ENCODE measurements around the gene C6orf132.
A peak's percentile ranks its signal among the peaks of the same experiment; 100 is the strongest.

Gene C6orf132

DNA sequence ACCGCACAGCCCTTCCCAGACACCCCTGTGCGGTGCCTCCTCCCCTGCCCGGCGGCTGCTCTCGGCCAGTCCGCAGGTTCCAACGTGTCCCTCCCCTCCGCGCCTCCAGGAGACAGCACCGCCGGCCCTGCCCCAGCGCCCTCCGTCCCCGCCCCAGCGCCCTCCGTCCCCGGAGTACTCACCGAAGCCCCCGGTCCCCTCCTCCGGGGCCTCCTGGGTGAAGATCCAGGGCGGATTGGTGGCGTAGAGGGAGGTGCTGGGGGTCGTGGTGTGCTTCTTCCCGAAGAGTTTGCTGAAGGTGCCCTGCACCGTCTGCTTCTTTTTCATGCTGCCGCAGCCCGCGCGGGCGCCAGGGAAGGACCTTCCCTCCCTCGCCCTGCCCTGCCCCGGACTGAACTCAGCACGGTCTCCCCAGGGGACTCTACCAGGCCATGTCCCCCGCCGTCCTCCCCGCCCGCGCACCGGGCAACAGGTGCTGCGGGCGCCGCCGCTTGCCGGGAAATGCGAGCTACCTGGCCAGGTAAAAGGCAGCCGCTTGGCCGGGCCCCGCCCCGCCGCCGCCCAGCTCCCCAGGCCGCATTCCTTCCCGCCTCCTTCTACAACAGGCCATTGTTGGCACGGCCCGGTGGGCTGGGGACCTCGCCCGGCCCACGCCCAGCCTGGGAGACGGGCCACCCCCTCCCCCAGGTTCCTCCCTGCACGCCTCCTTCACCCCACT lies at the start of gene C6orf132 (continued):
- TF ChIP-seq, protein P1, sequence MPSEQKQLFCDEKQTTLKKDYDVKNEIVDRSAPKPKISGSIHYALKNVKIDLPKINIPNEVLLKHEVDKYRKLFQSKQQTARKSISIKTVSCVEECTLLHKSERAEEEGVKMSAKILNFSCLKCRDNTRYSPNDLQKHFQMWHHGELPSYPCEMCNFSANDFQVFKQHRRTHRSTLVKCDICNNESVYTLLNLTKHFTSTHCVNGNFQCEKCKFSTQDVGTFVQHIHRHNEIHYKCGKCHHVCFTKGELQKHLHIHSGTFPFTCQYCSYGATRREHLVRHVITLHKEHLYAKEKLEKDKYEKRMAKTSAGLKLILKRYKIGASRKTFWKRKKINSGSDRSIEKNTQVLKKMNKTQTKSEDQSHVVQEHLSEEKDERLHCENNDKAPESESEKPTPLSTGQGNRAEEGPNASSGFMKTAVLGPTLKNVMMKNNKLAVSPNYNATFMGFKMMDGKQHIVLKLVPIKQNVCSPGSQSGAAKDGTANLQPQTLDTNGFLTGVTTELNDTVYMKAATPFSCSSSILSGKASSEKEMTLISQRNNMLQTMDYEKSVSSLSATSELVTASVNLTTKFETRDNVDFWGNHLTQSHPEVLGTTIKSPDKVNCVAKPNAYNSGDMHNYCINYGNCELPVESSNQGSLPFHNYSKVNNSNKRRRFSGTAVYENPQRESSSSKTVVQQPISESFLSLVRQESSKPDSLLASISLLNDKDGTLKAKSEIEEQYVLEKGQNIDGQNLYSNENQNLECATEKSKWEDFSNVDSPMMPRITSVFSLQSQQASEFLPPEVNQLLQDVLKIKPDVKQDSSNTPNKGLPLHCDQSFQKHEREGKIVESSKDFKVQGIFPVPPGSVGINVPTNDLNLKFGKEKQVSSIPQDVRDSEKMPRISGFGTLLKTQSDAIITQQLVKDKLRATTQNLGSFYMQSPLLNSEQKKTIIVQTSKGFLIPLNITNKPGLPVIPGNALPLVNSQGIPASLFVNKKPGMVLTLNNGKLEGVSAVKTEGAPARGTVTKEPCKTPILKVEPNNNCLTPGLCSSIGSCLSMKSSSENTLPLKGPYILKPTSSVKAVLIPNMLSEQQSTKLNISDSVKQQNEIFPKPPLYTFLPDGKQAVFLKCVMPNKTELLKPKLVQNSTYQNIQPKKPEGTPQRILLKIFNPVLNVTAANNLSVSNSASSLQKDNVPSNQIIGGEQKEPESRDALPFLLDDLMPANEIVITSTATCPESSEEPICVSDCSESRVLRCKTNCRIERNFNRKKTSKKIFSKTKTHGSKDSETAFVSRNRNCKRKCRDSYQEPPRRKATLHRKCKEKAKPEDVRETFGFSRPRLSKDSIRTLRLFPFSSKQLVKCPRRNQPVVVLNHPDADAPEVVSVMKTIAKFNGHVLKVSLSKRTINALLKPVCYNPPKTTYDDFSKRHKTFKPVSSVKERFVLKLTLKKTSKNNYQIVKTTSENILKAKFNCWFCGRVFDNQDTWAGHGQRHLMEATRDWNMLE (tag by site-specific recombination; conservative IDR thresholded peaks at IDR 0.05; ENCODE audit: low read depth) = no peak
- TF ChIP-seq ZNF266 (tag by site-specific recombination; IDR thresholded peaks at IDR 0.05; ENCODE audit: low read depth) (no peak), KLF16 (tag by site-specific recombination; IDR thresholded peaks at IDR 0.05) (no peak; the same call in 1 of the 2 replicates), ZNF530 (tag by site-specific recombination; IDR thresholded peaks at IDR 0.05; ENCODE audit: low read depth) (no peak), GLI4 (tag by site-specific recombination; IDR thresholded peaks at IDR 0.05) (no peak), ZNF596 (tag by site-specific recombination; IDR thresholded peaks at IDR 0.05) (no peak), SCRT1 (tag by site-specific recombination; IDR thresholded peaks at IDR 0.05; ENCODE audit: borderline replicate concordance) (peak; percentile 84), ZNF488 (tag by site-specific recombination; IDR thresholded peaks at IDR 0.05) (no peak), ZNF473 (tag by site-specific recombination; IDR thresholded peaks at IDR 0.05) (no peak), ZNF248 (tag by site-specific recombination; IDR thresholded peaks at IDR 0.05) (no peak), ZNF23 (tag by site-specific recombination; IDR thresholded peaks at IDR 0.05; ENCODE audit: borderline replicate concordance) (no peak), ATF2 (tag by site-specific recombination; IDR thresholded peaks at IDR 0.05; ENCODE audit: low read depth) (no peak), ZEB2 (tag by site-specific recombination; IDR thresholded peaks at IDR 0.05) (0 out of 2 replicates have a peak, but pooled peaks have one; percentile 29), KLF7 (tag by site-specific recombination; IDR thresholded peaks at IDR 0.05; ENCODE audit: borderline replicate concordance) (0 out of 2 replicates have a peak, but pooled peaks have one; percentile 48), SP2 (tag by site-specific recombination; IDR thresholded peaks at IDR 0.05) (peak; percentile 59), ZNF600 (tag by site-specific recombination; IDR thresholded peaks at IDR 0.05) (peak; percentile 90), ZNF341 (tag by site-specific recombination; IDR thresholded peaks at IDR 0.05; ENCODE audit: low read depth) (peak; percentile 90), ZNF548 (tag by site-specific recombination; IDR thresholded peaks at IDR 0.05) (no peak), ZNF394 (tag by site-specific recombination; IDR thresholded peaks at IDR 0.05; ENCODE audit: borderline replicate concordance) (peak; percentile 12; the same call in 1 of the 2 replicates), ZBTB48 (tag by site-specific recombination; IDR thresholded peaks at IDR 0.05) (peak; percentile 17; the same call in 1 of the 2 replicates), KLF9 (tag by site-specific recombination; IDR thresholded peaks at IDR 0.05; ENCODE audit: low read depth) (0 out of 2 replicates have a peak, but pooled peaks have one; percentile 11), SALL2 (tag by site-specific recombination; IDR thresholded peaks at IDR 0.05; ENCODE audit: borderline replicate concordance) (no peak), ZNF670 (tag by site-specific recombination; IDR thresholded peaks at IDR 0.05; ENCODE audit: low read depth) (no peak), ZBTB26 (tag by site-specific recombination; optimal IDR thresholded peaks at IDR 0.05) (peak; percentile 45), OSR2 (tag by site-specific recombination; IDR thresholded peaks at IDR 0.05) (no peak), SP3 (tag by site-specific recombination; IDR thresholded peaks at IDR 0.05) (peak; percentile 76), ZNF133 (tag by site-specific recombination; IDR thresholded peaks at IDR 0.05) (no peak)
- TF ChIP-seq, protein P2, sequence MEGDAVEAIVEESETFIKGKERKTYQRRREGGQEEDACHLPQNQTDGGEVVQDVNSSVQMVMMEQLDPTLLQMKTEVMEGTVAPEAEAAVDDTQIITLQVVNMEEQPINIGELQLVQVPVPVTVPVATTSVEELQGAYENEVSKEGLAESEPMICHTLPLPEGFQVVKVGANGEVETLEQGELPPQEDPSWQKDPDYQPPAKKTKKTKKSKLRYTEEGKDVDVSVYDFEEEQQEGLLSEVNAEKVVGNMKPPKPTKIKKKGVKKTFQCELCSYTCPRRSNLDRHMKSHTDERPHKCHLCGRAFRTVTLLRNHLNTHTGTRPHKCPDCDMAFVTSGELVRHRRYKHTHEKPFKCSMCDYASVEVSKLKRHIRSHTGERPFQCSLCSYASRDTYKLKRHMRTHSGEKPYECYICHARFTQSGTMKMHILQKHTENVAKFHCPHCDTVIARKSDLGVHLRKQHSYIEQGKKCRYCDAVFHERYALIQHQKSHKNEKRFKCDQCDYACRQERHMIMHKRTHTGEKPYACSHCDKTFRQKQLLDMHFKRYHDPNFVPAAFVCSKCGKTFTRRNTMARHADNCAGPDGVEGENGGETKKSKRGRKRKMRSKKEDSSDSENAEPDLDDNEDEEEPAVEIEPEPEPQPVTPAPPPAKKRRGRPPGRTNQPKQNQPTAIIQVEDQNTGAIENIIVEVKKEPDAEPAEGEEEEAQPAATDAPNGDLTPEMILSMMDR (tag by site-specific recombination; IDR thresholded peaks at IDR 0.05) = peak; percentile 43; the same call in 1 of the 2 replicates
